Measurements from ENCODE around the gene CCNYL1. TPM values are rescaled to one million over a fixed set of nuclear protein-coding genes. Genes with fewer than 3 reads are reported as not detected.

Gene CCNYL1
- polyA plus RNA-seq, 3 donors: 4.1 to 10.6 (median 4.6) TPM

- DNase-seq: no peak
- Mint-ChIP-seq H3K27ac (no peak overlapping the region), H3K36me3 (peaks cover under 1 to 5% of the 10 kb centered on the region in 2 donors), H3K27me3 (ENCODE audit: low read depth in 3 of 3) (peaks cover 4 to 27% (median 23%) of the 10 kb centered on the region in 3 donors), H3K9me3 (peaks cover 0 to 2% (median under 1%) of the 10 kb centered on the region in 7 donors), H3K4me1 (peaks cover 33% of the 10 kb centered on the region), H3K4me3 (no peak overlapping the region)
- intact Hi-C loops (cut with micrococcal nuclease): no loop called here
- H4K20me1 ChIP-seq (ENCODE audit: insufficient read depth, low read length): peaks cover 6% of the 10 kb centered on the region
- WGBS (ENCODE audit: insufficient coverage): 93% methylated on average over 6 of the region's 13 CpGs
- H3K4me1 ChIP-seq (ENCODE audit: control insufficient read depth in 1 of 2, insufficient read depth in 2 of 2, low read length in 2 of 2): peaks cover 31 to 38% of the 10 kb centered on the region in 2 donors
- no peak overlapping the region for H3K4me2 ChIP-seq (replicated peaks; ENCODE audit: extremely low read depth, low read length, poor library complexity, severe bottlenecking)
- H3K36me3 ChIP-seq (replicated peaks in 1 of 2; ENCODE audit: control insufficient read depth in 1 of 2, insufficient read depth in 2 of 2, low read length in 2 of 2): no peaks in the 10 kb centered on the region
- no peak overlapping the region for H3K27ac ChIP-seq (ENCODE audit: low read depth in 1 of 2, low read length in 2 of 2)
- peaks cover 0 to 12% of the 10 kb centered on the region in 2 donors for H3K27me3 ChIP-seq (ENCODE audit: control insufficient read depth in 2 of 2, insufficient read depth in 2 of 2, low read length in 2 of 2)
- no peaks in the 10 kb centered on the region for H3K9me3 ChIP-seq (replicated peaks in 1 of 2; ENCODE audit: control insufficient read depth in 1 of 2, insufficient read depth in 1 of 2, low read length in 2 of 2)
- H3K4me3 ChIP-seq (replicated peaks in 1 of 3; ENCODE audit: low read depth in 2 of 3, low read length in 3 of 3): no peak overlapping the region
- H3K9ac ChIP-seq (ENCODE audit: insufficient read depth, low read length, poor library complexity, severe bottlenecking): no peak overlapping the region
- H2AFZ ChIP-seq (ENCODE audit: insufficient read depth, low read depth, low read length, poor library complexity, severe bottlenecking): no peak overlapping the region
- H3K79me2 ChIP-seq (ENCODE audit: insufficient read depth, low read length): peaks cover 10% of the 10 kb centered on the region
- TF ChIP-seq, protein P1, sequence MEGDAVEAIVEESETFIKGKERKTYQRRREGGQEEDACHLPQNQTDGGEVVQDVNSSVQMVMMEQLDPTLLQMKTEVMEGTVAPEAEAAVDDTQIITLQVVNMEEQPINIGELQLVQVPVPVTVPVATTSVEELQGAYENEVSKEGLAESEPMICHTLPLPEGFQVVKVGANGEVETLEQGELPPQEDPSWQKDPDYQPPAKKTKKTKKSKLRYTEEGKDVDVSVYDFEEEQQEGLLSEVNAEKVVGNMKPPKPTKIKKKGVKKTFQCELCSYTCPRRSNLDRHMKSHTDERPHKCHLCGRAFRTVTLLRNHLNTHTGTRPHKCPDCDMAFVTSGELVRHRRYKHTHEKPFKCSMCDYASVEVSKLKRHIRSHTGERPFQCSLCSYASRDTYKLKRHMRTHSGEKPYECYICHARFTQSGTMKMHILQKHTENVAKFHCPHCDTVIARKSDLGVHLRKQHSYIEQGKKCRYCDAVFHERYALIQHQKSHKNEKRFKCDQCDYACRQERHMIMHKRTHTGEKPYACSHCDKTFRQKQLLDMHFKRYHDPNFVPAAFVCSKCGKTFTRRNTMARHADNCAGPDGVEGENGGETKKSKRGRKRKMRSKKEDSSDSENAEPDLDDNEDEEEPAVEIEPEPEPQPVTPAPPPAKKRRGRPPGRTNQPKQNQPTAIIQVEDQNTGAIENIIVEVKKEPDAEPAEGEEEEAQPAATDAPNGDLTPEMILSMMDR (IDR thresholded peaks at IDR 0.05): no peak
Observed at GRCh38 chr2:207772081-207772843, 60.8 kb downstream of the CCNYL1 start.

- peaks cover 0 to under 1% (median 0%) of the 10 kb centered on the region in 7 donors for H3K9me3 Mint-ChIP-seq
- no peak overlapping the region for H3K4me3 Mint-ChIP-seq
- Histone ChIP-seq H3K27me3 (ENCODE audit: control insufficient read depth in 2 of 2, insufficient read depth in 2 of 2, low read length in 2 of 2) (peaks cover 0 to 7% of the 10 kb centered on the region in 2 donors), H3K9me3 (replicated peaks in 1 of 2; ENCODE audit: control insufficient read depth in 1 of 2, insufficient read depth in 1 of 2, low read length in 2 of 2) (no peaks in the 10 kb centered on the region), H3K4me3 (replicated peaks in 1 of 3; ENCODE audit: low read depth in 2 of 3, low read length in 3 of 3) (no peak overlapping the region), H2AFZ (ENCODE audit: insufficient read depth, low read depth, low read length, poor library complexity, severe bottlenecking) (no peak overlapping the region), H3K4me2 (replicated peaks; ENCODE audit: extremely low read depth, low read length, poor library complexity, severe bottlenecking) (no peak overlapping the region), H4K20me1 (ENCODE audit: insufficient read depth, low read length) (peaks cover 1% of the 10 kb centered on the region), H3K36me3 (replicated peaks in 1 of 2; ENCODE audit: control insufficient read depth in 1 of 2, insufficient read depth in 2 of 2, low read length in 2 of 2) (no peaks in the 10 kb centered on the region), H3K9ac (ENCODE audit: insufficient read depth, low read length, poor library complexity, severe bottlenecking) (no peak overlapping the region), H3K79me2 (ENCODE audit: insufficient read depth, low read length) (peaks cover 7% of the 10 kb centered on the region), H3K4me1 (ENCODE audit: control insufficient read depth in 1 of 2, insufficient read depth in 2 of 2, low read length in 2 of 2) (peaks cover 26 to 33% of the 10 kb centered on the region in 2 donors), H3K27ac (ENCODE audit: low read depth in 1 of 2, low read length in 2 of 2) (no peak overlapping the region)
- peaks cover 28% of the 10 kb centered on the region for H3K4me1 Mint-ChIP-seq
- H3K36me3 Mint-ChIP-seq: no peaks in the 10 kb centered on the region
- TF ChIP-seq, protein P1 (IDR thresholded peaks at IDR 0.05): no peak
- H3K27ac Mint-ChIP-seq: no peak overlapping the region
- intact Hi-C loops (cut with micrococcal nuclease): no loop called here
- no peak for DNase-seq
- peaks cover 4 to 25% (median 18%) of the 10 kb centered on the region in 3 donors for H3K27me3 Mint-ChIP-seq (ENCODE audit: low read depth in 3 of 3)
- 90% methylated on average over 8 of the region's 13 CpGs for WGBS (ENCODE audit: insufficient coverage)
Observed at GRCh38 chr2:207772844-207773205, 61.4 kb downstream of the CCNYL1 start.
